SK-N-SH (cell line): ENCODE data around the gene CHRM5. TPM values are rescaled to one million over a fixed set of nuclear protein-coding genes. Genes with fewer than 3 reads are reported as not detected.
A peak's percentile ranks its signal among the peaks of the same experiment; 100 is the strongest.

Experiments
- CTCF ChIA-PET: fragments of 300-600, 350-600 bp; formaldehyde crosslinking; extraction: SDS; loops from one replicate; lab custom pipeline; 2021; lab: Yijun Ruan, JAX
- POLR2A ChIA-PET: fragments of 350-600 bp; sonication (Branson Sonifier 250); formaldehyde crosslinking; extraction: SDS; loops from one replicate; lab custom pipeline; 2020; ENCODE audit warnings: antibody characterized with exemption, inconsistent platforms; lab: Yijun Ruan, JAX
- DNase-seq: peaks from one replicate; pipeline ENCODE4 v3.0.0; 2012
- H2AFZ ChIP-seq: fragments of 200-600 bp; sonication (generic); 2 replicates; pipeline ENCODE4 v1.8.1; 2016; ENCODE audit warnings: antibody characterized with exemption, mild to moderate bottlenecking, low read depth
- H3F3A ChIP-seq: fragments of 200-600 bp; sonication (generic); replicated peaks from 2 replicates; pipeline ENCODE3; 2016; ENCODE audit warnings: antibody characterized with exemption, mild to moderate bottlenecking; ENCODE audit not compliant: insufficient read depth
- H3K27ac ChIP-seq, 2 experiments: fragments of 200-500 bp in 1 of 2; fragments of 200-600 bp in 1 of 2; sonication (Bioruptor generic) in 1 of 2; sonication (generic), shearing (Covaris generic) in 1 of 2; 2 replicates each; pipeline versions ENCODE4 v1.5.1 to v1.6.1; 2014 to 2016; ENCODE audit warnings: low read depth in 2 of 2, inconsistent platforms in 1 of 2, low read length in 1 of 2, mild to moderate bottlenecking in 1 of 2, mixed read lengths in 1 of 2
- H3K27me3 ChIP-seq: fragments of 200-600 bp; sonication (generic), shearing (Covaris generic); 2 replicates; pipeline ENCODE4 v1.6.1; 2016; ENCODE audit warnings: mixed run types; ENCODE audit not compliant: insufficient read depth
- H3K36me3 ChIP-seq, 2 experiments: fragments of 200-500 bp in 1 of 2; fragments of 200-600 bp in 1 of 2; sonication (Bioruptor generic) in 1 of 2; sonication (generic) in 1 of 2; replicated peaks in 1 of 2; 2 replicates each; pipeline versions ENCODE3 to v1.5.1; 2014 to 2016; ENCODE audit warnings: low read length in 1 of 2, mild to moderate bottlenecking in 1 of 2; ENCODE audit not compliant: insufficient read depth in 2 of 2, control insufficient read depth in 1 of 2
- H3K4me1 ChIP-seq, 2 experiments: fragments of 200-500 bp in 1 of 2; fragments of 200-600 bp in 1 of 2; sonication (Bioruptor generic) in 1 of 2; sonication (generic), shearing (Covaris generic) in 1 of 2; 2 replicates each; pipeline versions ENCODE4 v1.5.1 to v1.6.1; 2014 to 2016; ENCODE audit warnings: low read depth in 1 of 2, low read length in 1 of 2, mixed run types in 1 of 2; ENCODE audit not compliant: insufficient read depth in 2 of 2, control insufficient read depth in 1 of 2
- H3K4me2 ChIP-seq: fragments of 200-600 bp; sonication (generic), shearing (Covaris generic); 2 replicates; pipeline ENCODE4 v1.6.1; 2017; ENCODE audit warnings: mixed run types
- H3K4me3 ChIP-seq, 2 experiments: fragments of 200-500 bp in 1 of 2; fragments of 200-600 bp in 1 of 2; sonication (Bioruptor generic) in 1 of 2; sonication (generic), shearing (Covaris generic) in 1 of 2; 2 replicates each; pipeline versions ENCODE4 v1.5.1 to v1.8.1; 2014 to 2016; ENCODE audit warnings: low read depth in 2 of 2, inconsistent platforms in 1 of 2, low read length in 1 of 2, mild to moderate bottlenecking in 1 of 2, mixed read lengths in 1 of 2, moderate library complexity in 1 of 2
- H3K79me2 ChIP-seq: fragments of 200-600 bp; sonication (generic); 2 replicates; pipeline ENCODE4 v1.8.1; 2017; ENCODE audit warnings: mild to moderate bottlenecking; ENCODE audit not compliant: insufficient read depth
- H3K9ac ChIP-seq: fragments of 200-600 bp; sonication (generic); 2 replicates; pipeline ENCODE4 v1.6.1; 2017; ENCODE audit warnings: mixed run types
- H3K9me2 ChIP-seq: fragments of 200-600 bp; sonication (generic); 2 replicates; pipeline ENCODE4 v1.6.1; 2017; ENCODE audit warnings: mixed run types
- H3K9me3 ChIP-seq: fragments of 200-600 bp; sonication (generic); 2 replicates; pipeline ENCODE4 v1.6.1; 2017; ENCODE audit warnings: mixed run types, mild to moderate bottlenecking, moderate library complexity
- H4K20me1 ChIP-seq: fragments of 200-600 bp; sonication (generic); 2 replicates; pipeline ENCODE4 v1.6.1; 2017; ENCODE audit warnings: mild to moderate bottlenecking, mixed run types; ENCODE audit not compliant: insufficient read depth
- CTCF ChIP-seq: fragments of 200-600 bp; sonication (generic); IDR thresholded peaks from 2 replicates; pipeline ENCODE4 v1.6.1; 2017; ENCODE audit warnings: antibody characterized with exemption, mild to moderate bottlenecking, moderate library complexity
- EP300 ChIP-seq, 2 experiments: IDR thresholded peaks; 2 replicates each; pipeline versions ENCODE4 v1.4.0 to v1.6.1; 2012; ENCODE audit warnings: borderline replicate concordance in 1 of 2, low read depth in 1 of 2, low read length in 1 of 2
- EZH2phosphoT487 ChIP-seq: fragments of 200-600 bp; sonication (generic); IDR thresholded peaks from 2 replicates; pipeline ENCODE4 v1.6.1; 2017; ENCODE audit warnings: low read depth, mixed run types, mild to moderate bottlenecking, antibody characterized with exemption, moderate library complexity, borderline replicate concordance
- FOSL2 ChIP-seq: IDR thresholded peaks from 2 replicates; pipeline ENCODE4 v1.4.0; 2012; ENCODE audit warnings: low read depth, mild to moderate bottlenecking, moderate library complexity, borderline replicate concordance
- GABPA ChIP-seq: IDR thresholded peaks from 2 replicates; pipeline ENCODE4 v1.4.0; 2012; ENCODE audit warnings: low read depth, mild to moderate bottlenecking
- IRF3 ChIP-seq: fragments of 150-350 bp; IDR thresholded peaks from 2 replicates; pipeline ENCODE4 v1.6.1; 2016; ENCODE audit warnings: mild to moderate bottlenecking, low read depth, low read length
- JUND ChIP-seq: IDR thresholded peaks from 2 replicates; pipeline ENCODE4 v1.4.0; 2012
- MXI1 ChIP-seq: IDR thresholded peaks from 2 replicates; pipeline ENCODE4 v1.6.1; 2012; ENCODE audit warnings: mild to moderate bottlenecking, low read depth, low read length, improper control_type of control experiment
- NRF1 ChIP-seq: IDR thresholded peaks from 2 replicates; pipeline ENCODE4 v1.6.1; 2012; ENCODE audit warnings: low read depth, mild to moderate bottlenecking, low read length
- POLR2AphosphoS5 ChIP-seq: IDR thresholded peaks from 2 replicates; pipeline ENCODE4 v1.6.1; 2012; ENCODE audit warnings: low read depth, low read length
- RAD21 ChIP-seq: IDR thresholded peaks from 2 replicates; pipeline ENCODE4 v1.6.1; 2012; ENCODE audit warnings: mild to moderate bottlenecking, low read length
- RCOR1 ChIP-seq: fragments of 150-350 bp; IDR thresholded peaks from 2 replicates; pipeline ENCODE4 v1.6.1; 2017; ENCODE audit warnings: antibody characterized with exemption, low read length
- REST ChIP-seq: IDR thresholded peaks from 2 replicates; pipeline ENCODE4 v1.6.1; 2012; ENCODE audit warnings: mild to moderate bottlenecking, low read depth, low read length, moderate library complexity
- TCF12 ChIP-seq: IDR thresholded peaks from 2 replicates; pipeline ENCODE4 v1.4.0; 2012
- YY1 ChIP-seq: IDR thresholded peaks from 2 replicates; pipeline ENCODE4 v1.4.0; 2012; ENCODE audit warnings: low read depth, mild to moderate bottlenecking
- ZBTB33 ChIP-seq: IDR thresholded peaks from 2 replicates; pipeline ENCODE4 v1.4.0; 2012; ENCODE audit warnings: low read depth, borderline replicate concordance
- WGBS: methylation state at CpG from one replicate; pipeline ENCODE4 v1.1.6; 2017; ENCODE audit warnings: low lambda C conversion rate; 5-methylcytosine and 5-hydroxymethylcytosine counted together
- polyA plus RNA-seq, 3 experiments: library from polyadenylated mRNA; depleted of rRNA; stranded (reverse); fragments of >200 nt; gene quantifications; 2 replicates each; pipeline ENCODE4 v1.2.3, GENCODE V29; 2012

CHRM5 gene
- polyA plus RNA-seq, 1 of the 3 experiments (the other 2 are of a cell fraction) = 0.03 TPM

- TF ChIP-seq REST (no peak), RAD21 (peak; percentile 82), GABPA (no peak), EP300 (IDR thresholded peaks at IDR 0.05; ENCODE audit: borderline replicate concordance in 1 of 2, low read depth in 1 of 2, low read length in 1 of 2) (no peak), CTCF (peak; percentile 91), ZBTB33 (no peak), JUND (no peak), RCOR1 (no peak), TCF12 (no peak), EZH2phosphoT487 (no peak), NRF1 (no peak)
These were observed 4.2 kb upstream of the CHRM5 start (continued) for GRCh38 chr15:33963831-33964664.

GRCh38 chr15:33964665-33965040 is 3.6 kb upstream of the CHRM5 start:
- no peak overlapping the region for H2AFZ ChIP-seq
- no peak overlapping the region for H3K9ac ChIP-seq
- H3K4me1 ChIP-seq = no peaks in the 10 kb centered on the region; a peak in 1 of 4 replicates
- H3K79me2 ChIP-seq = no peaks in the 10 kb centered on the region
- H3F3A ChIP-seq = no peaks in the 10 kb centered on the region
- TF ChIP-seq POLR2AphosphoS5 = no peak
- no peak for TF ChIP-seq JUND
- TF ChIP-seq ZBTB33 = no peak
- TF ChIP-seq FOSL2 = no peak
- no peak for TF ChIP-seq YY1
- TF ChIP-seq MXI1 = no peak
- no peak for TF ChIP-seq TCF12
- no peak for TF ChIP-seq IRF3
- no peaks in the 10 kb centered on the region for H3K36me3 ChIP-seq
- H3K9me2 ChIP-seq = no peaks in the 10 kb centered on the region
- H3K4me2 ChIP-seq = no peak overlapping the region
- no peak for DNase-seq
- WGBS = 92% methylated on average over 2 of the region's 2 CpGs
- no peaks in the 10 kb centered on the region for H4K20me1 ChIP-seq
- no peak overlapping the region for H3K4me3 ChIP-seq
- no peak overlapping the region for H3K27ac ChIP-seq
- CTCF ChIA-PET = interaction anchor here (1.0 to 4.6 kb wide), 16 partner anchors 9 to 263 kb away, joined by 3 to 87 read pairs (median 4); no protein-coding TSS in a partner anchor
- POLR2A ChIA-PET = no interaction called here
- no peaks in the 10 kb centered on the region for H3K9me3 ChIP-seq
- no peaks in the 10 kb centered on the region for H3K27me3 ChIP-seq
